Large intestine (tissue), 3 donors: Measurements from ENCODE around the gene PYGM. TPM values are rescaled to one million over a fixed set of nuclear protein-coding genes. Genes with fewer than 3 reads are reported as not detected.

ENCODE experiments used
- DNase-seq, 2 donors: peaks; one replicate each; pipeline versions ENCODE4 v3.0.0 to v3.0.0-alpha.2; 2013
- H3K27ac ChIP-seq: one replicate; pipeline ENCODE4 v1.5.1; 2013; ENCODE audit warnings: low read length
- H3K27me3 ChIP-seq: 2 replicates; pipeline ENCODE4 v1.6.1; 2013; ENCODE audit warnings: low read length; ENCODE audit not compliant: control insufficient read depth, insufficient read depth
- H3K36me3 ChIP-seq: 2 replicates; pipeline ENCODE4 v1.6.1; 2013; ENCODE audit warnings: low read length; ENCODE audit not compliant: control insufficient read depth, insufficient read depth
- H3K4me1 ChIP-seq: one replicate; pipeline ENCODE4 v1.6.1; 2013; ENCODE audit warnings: low read length; ENCODE audit not compliant: control insufficient read depth, insufficient read depth
- H3K4me3 ChIP-seq: one replicate; pipeline ENCODE4 v1.5.1; 2013; ENCODE audit warnings: low read length
- H3K9me3 ChIP-seq: one replicate; pipeline ENCODE4 v1.6.1; 2013; ENCODE audit warnings: mild to moderate bottlenecking, low read depth, low read length, moderate library complexity; ENCODE audit not compliant: control insufficient read depth
- WGBS: methylation state at CpG from one replicate; pipeline ENCODE4 v1.1.5; 2013; ENCODE audit warnings: low lambda C conversion rate; ENCODE audit not compliant: insufficient coverage; 5-methylcytosine and 5-hydroxymethylcytosine counted together
- polyA plus RNA-seq: library from polyadenylated mRNA; unstranded; fragments of 120-200 nt; gene quantifications from one replicate; pipeline ENCODE4 v1.2.1, GENCODE V29; 2013

Gene PYGM
- polyA plus RNA-seq, 1 donor, result 2.4 TPM

- 100% methylated on average over 1 of the region's 14 CpGs for WGBS
- Histone ChIP-seq H3K27ac (no peak overlapping the region), H3K4me1 (no peaks in the 10 kb centered on the region), H3K9me3 (no peaks in the 10 kb centered on the region), H3K4me3 (no peak overlapping the region), H3K27me3 (peaks cover 3% of the 10 kb centered on the region), H3K36me3 (no peaks in the 10 kb centered on the region)
- no peak for DNase-seq
These were observed 7.4 kb downstream of the PYGM start for GRCh38 chr11:64752175-64752970.

GRCh38 chr11:64751580-64751979 lies 8.2 kb downstream of the PYGM start:
- H3K4me3 ChIP-seq, result no peak overlapping the region
- peaks cover 10% of the 10 kb centered on the region for H3K27me3 ChIP-seq
- no peak for DNase-seq
- no peaks in the 10 kb centered on the region for H3K4me1 ChIP-seq
- no peak overlapping the region for H3K27ac ChIP-seq
- whole genome bisulfite sequencing, result no CpG with 5 or more reads among the region's 9 CpGs
- H3K9me3 ChIP-seq, result no peaks in the 10 kb centered on the region
- no peaks in the 10 kb centered on the region for H3K36me3 ChIP-seq

DNA sequence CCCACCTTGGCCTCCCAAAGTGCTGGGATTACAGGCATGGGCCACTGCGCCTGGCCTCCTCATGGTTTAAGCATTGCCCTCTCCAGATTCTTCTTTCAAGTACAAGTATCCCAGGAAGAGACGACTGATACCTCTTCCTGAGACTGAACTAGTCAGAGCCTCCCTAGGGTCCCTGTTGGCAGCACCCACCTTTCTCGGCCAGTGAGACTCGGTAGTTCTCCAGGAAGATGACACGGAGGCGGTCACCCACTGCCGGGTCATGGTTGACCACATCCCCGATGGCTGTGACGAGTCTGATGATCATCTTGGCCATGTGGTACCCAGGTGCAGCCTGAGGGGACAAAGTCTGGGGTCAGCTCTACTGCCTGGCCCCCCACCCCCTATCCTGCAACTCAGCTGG lies 8.6 kb downstream of the PYGM start:
- Histone ChIP-seq H3K27ac (no peak overlapping the region), H3K36me3 (no peaks in the 10 kb centered on the region), H3K4me3 (no peak overlapping the region), H3K27me3 (peaks cover 15% of the 10 kb centered on the region), H3K4me1 (no peaks in the 10 kb centered on the region), H3K9me3 (no peaks in the 10 kb centered on the region)
- no peak for DNase-seq
- WGBS, result no CpG with 5 or more reads among the region's 9 CpGs

- Histone ChIP-seq H3K9me3 (no peaks in the 10 kb centered on the region), H3K36me3 (no peaks in the 10 kb centered on the region), H3K27me3 (peaks cover 21% of the 10 kb centered on the region), H3K4me1 (peaks cover 3% of the 10 kb centered on the region), H3K4me3 (no peak overlapping the region), H3K27ac (no peak overlapping the region)
- no peak for DNase-seq
- 100% methylated on average over 3 of the region's 13 CpGs for WGBS
These were observed 9.3 kb downstream of the PYGM start for GRCh38 chr11:64750361-64751054.

DNA sequence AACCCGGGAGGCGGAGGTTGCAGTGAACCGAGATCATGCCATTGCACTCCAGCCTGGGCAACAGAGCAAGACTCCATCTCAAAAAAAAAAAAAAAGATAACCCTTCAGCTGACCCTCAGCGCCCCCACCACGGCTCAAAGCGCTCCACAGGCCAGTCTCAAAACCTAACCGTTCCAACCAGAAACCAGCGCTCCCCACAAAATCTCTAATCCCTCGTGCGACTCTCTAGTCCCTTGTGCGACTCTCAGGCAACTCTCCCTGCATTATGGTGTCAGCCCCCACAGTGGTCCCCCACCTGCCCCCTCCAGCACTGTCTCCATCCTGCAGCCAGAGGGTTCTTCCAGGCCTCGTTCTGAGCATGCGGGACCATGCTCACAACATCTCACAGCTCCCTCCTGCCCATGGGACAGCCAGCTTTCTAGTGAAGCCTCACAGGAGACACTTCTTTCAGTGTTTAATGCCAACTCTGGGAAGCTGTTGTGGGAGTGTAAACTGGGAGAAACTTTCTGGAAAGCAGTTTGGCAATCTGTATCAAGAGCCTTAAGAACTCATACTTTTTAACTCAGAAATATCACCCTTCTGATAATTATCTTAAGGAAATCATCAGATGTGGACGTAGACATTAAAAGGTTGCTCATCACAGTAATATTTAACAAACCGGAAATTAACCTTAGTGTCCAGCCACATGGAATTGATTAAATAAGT lies 11.7 kb downstream of the PYGM start:
- no peak overlapping the region for H3K27ac ChIP-seq
- no peak overlapping the region for H3K4me3 ChIP-seq
- DNase-seq, result no peak
- 83% methylated on average over 2 of the region's 15 CpGs for WGBS
- peaks cover 41% of the 10 kb centered on the region for H3K27me3 ChIP-seq
- H3K4me1 ChIP-seq, result peaks cover 21% of the 10 kb centered on the region
- peaks cover 10% of the 10 kb centered on the region for H3K9me3 ChIP-seq
- no peaks in the 10 kb centered on the region for H3K36me3 ChIP-seq

GRCh38 chr11:64746486-64746885 lies 13.3 kb downstream of the PYGM start:
- no CpG with 5 or more reads among the region's 10 CpGs for WGBS
- peak overlapping the region; percentile 29 for H3K27ac ChIP-seq
- H3K9me3 ChIP-seq, result peaks cover 12% of the 10 kb centered on the region
- H3K4me3 ChIP-seq, result no peak overlapping the region
- H3K27me3 ChIP-seq, result peaks cover 56% of the 10 kb centered on the region
- DNase-seq, result no peak
- H3K4me1 ChIP-seq, result peaks cover 35% of the 10 kb centered on the region
- no peaks in the 10 kb centered on the region for H3K36me3 ChIP-seq

DNA sequence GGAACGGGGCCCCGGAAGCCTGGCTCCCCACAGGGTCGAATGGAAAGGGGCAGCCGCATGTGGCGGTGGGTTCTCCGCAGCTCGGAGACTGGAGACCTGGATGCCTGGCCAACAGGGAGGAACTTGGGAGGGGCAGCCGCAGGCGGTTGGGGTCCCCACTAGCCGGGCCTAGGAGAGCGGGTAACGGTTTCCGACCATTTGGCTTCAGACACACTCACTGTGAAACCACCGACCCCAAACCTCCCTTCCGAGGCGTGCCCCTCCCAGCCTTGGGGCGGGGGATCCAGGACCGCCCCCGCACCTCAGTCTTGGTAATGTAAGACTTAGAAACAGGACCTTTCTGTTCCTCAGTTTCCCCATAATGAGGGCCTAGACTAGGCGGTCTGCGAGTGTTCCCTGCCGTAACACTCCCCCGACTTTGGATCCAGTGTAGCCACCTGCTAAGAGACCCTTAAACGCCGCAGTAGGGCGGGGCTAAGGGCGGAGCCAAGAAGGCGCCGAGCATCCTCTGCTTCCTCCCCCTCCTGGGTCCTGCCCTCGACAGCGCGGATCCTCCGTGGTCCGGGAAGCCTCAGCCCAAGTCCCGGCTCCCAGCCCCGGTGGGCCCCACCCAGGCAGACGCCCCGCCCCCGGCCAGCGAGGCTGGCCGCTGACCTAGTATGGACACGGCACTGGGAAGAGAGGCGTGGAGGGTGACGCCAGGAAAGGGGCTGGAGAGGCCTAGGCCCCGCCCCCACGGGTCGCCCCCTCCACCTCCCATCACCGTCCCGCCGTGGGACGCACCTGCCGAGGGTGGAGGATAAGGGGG lies 14.0 kb downstream of the PYGM start:
- H3K4me1 ChIP-seq, result peaks cover 36% of the 10 kb centered on the region
- peak overlapping the region; percentile 60 for H3K27ac ChIP-seq
- DNase-seq, result peak; percentile 46 to 47
- no peaks in the 10 kb centered on the region for H3K36me3 ChIP-seq
- WGBS, result no CpG with 5 or more reads among the region's 52 CpGs
- H3K27me3 ChIP-seq, result peaks cover 64% of the 10 kb centered on the region
- H3K4me3 ChIP-seq, result peak overlapping the region; percentile 39
- H3K9me3 ChIP-seq, result peaks cover 12% of the 10 kb centered on the region

- Histone ChIP-seq H3K27ac (peak overlapping the region; percentile 60), H3K36me3 (no peaks in the 10 kb centered on the region), H3K27me3 (peaks cover 70% of the 10 kb centered on the region), H3K4me3 (peak overlapping the region; percentile 39), H3K9me3 (peaks cover 12% of the 10 kb centered on the region), H3K4me1 (peaks cover 36% of the 10 kb centered on the region)
- DNase-seq, result peak in 1 of 2 donors; percentile 44
- WGBS, result no CpG with 5 or more reads among the region's 20 CpGs
These were observed 14.6 kb downstream of the PYGM start for GRCh38 chr11:64745189-64745520.

DNA sequence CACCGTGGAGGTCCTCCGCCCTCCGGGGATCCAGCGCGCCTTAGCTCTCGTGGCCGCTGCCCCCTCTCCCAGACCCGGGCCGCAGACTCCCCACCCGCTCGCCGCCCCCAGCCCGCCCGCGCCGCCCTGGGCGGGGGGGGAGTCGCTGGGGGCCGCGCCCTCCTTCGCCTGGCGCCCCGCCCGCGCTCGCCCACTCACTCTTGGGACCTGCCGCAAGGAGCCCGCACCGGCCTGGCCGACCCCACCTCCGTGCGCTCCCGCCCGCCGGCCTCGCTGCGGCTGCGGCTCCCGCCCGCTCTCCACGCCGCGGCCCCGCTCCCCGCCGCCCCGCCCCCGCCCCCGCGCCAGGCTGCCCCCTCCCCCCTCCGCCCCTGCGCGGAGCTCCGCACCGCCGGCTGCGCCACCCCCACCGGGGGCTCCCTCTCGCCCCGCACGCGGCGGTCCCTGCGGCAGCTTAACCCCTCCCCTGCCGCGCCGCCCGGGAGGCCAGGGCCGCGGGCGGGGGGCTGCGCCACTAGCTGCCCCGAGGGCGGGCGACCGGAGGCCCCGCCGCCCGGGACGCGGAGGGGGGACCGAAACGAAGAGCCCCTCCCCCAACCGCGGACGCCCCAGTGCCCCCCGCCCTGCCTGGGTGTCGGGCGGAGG lies 15.1 kb downstream of the PYGM start:
- no peak for DNase-seq
- H3K4me1 ChIP-seq, result peaks cover 36% of the 10 kb centered on the region
- peaks cover 74% of the 10 kb centered on the region for H3K27me3 ChIP-seq
- WGBS, result no CpG with 5 or more reads among the region's 89 CpGs
- H3K9me3 ChIP-seq, result peaks cover 12% of the 10 kb centered on the region
- H3K36me3 ChIP-seq, result no peaks in the 10 kb centered on the region
- H3K27ac ChIP-seq, result no peak overlapping the region
- H3K4me3 ChIP-seq, result peak overlapping the region; percentile 39
